GM12892 (cell line): ENCODE data around the gene DNAJC5.

ENCODE experiments used
- POLR2A ChIP-seq: IDR thresholded peaks from 2 replicates; pipeline ENCODE4 v1.6.1; 2011; ENCODE audit warnings: low read depth, low read length, control low read depth
- POLR2AphosphoS5 ChIP-seq: IDR thresholded peaks from 2 replicates; pipeline ENCODE4 v1.6.1; 2011; ENCODE audit warnings: low read depth, low read length, control low read depth
- TAF1 ChIP-seq: IDR thresholded peaks from 2 replicates; pipeline ENCODE4 v1.6.1; 2011; ENCODE audit warnings: low read depth, mild to moderate bottlenecking, control low read depth, low read length, borderline replicate concordance

DNA sequence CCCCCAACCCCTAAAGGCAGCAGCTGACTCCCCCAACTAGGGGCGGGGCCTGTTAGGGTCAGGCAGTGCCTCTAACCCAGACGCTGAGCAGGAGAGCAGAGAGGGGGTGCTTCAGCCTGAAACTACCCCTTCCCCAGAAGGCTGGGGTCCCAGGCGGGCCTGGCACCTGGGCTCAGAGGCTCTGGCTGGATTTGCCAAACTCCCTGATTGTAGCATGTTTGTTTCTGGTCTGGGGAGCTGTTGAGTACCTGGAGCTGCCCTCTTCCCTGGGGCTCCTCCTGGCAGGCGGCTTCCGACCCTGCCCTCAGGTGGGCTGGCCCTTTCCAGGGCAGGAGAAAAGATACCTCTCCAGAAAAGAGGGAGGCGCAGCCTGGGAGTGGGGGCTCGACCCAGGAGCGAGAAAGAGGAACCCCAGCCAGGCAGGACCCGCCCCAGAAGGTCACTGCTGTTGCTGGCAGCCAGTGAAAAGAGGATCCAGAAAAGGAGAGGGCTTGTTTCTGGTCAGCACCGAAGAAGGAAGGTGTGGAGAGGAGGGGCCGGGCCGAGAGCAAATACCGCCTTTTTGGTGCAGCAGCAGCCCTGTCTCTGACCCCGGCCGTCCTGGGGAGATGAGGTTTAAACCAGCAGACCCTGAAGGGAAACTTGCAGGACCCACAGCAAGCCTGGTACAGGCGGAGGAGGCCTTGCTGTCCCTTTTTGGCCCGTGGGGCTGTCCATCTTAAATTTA lies 34.4 kb upstream of the DNAJC5 start:
- TF ChIP-seq POLR2A (no peak), POLR2AphosphoS5 (no peak), TAF1 (no peak)
